K562 (cell line): ENCODE measurements around the gene WDR72. TPM values are rescaled to one million over a fixed set of nuclear protein-coding genes. Genes with fewer than 3 reads are reported as not detected.

Experiments
- ATAC-seq: fragments of 200-7000 bp; cut with Tn5 transposase; 3 replicates; pipeline ENCODE4 v1.9.1; 2020; ENCODE audit warnings: moderate library complexity
- Bru-seq: library from RNA; stranded (reverse); fragments of 400-500 nt; gene quantifications from one replicate; lab custom pipeline; 2021; lab: Mats Ljungman, UMichigan
- BruChase-seq, 2 experiments: library from RNA; stranded (reverse); fragments of 400-500 nt; gene quantifications; one replicate each; lab custom pipeline; 2021; lab: Mats Ljungman, UMichigan
- BruUV-seq: library from RNA; stranded (reverse); fragments of 400-500 nt; replicated peaks from 2 replicates; lab custom pipeline; 2021; lab: Mats Ljungman, UMichigan
- CTCF ChIA-PET: fragments of 300-600 bp; formaldehyde crosslinking; extraction: SDS; loops from one replicate; lab custom pipeline; 2021; ENCODE audit warnings: low intra/inter-chr PET ratio; lab: Yijun Ruan, JAX
- POLR2A ChIA-PET: fragments of 300-600, 350-650 bp; sonication (Branson Sonifier 250); formaldehyde crosslinking; extraction: SDS; loops from one replicate; lab custom pipeline; 2021; ENCODE audit warnings: antibody characterized with exemption, inconsistent platforms; lab: Yijun Ruan, JAX
- DNase-seq, 4 experiments: peaks; one replicate each; pipeline versions ENCODE4 v3.0.0 to v3.0.0-alpha.2; 2011 to 2018; ENCODE audit warnings: low spot score in 3 of 4, mixed read lengths in 3 of 4; ENCODE audit errors: extremely low read depth in 1 of 4
- FAIRE-seq: peaks from 2 replicates; lab custom pipeline; 2011; peaks lifted over from hg19 to GRCh38; lab: Jason Lieb, UNC
- H2AFZ ChIP-seq: 2 replicates; pipeline ENCODE4 v1.6.0; 2011; ENCODE audit warnings: low read depth, low read length, control low read depth, inconsistent platforms
- H3K27ac ChIP-seq: fragments of 200-600 bp; 3 replicates; pipeline ENCODE4 v1.8.0; 2011; ENCODE audit warnings: low read depth, mild to moderate bottlenecking, control low read depth, inconsistent platforms, low read length, moderate library complexity, mixed read lengths; ENCODE audit errors: extremely low read depth
- H3K27me3 ChIP-seq, 2 experiments: fragments of 300-600 bp in 1 of 2; 2 replicates in 1 of 2; 3 replicates in 1 of 2; pipeline versions ENCODE4 v1.6.0 to v1.8.0; 2011; ENCODE audit warnings: inconsistent platforms in 2 of 2, low read length in 2 of 2, mild to moderate bottlenecking in 1 of 2, mixed read lengths in 1 of 2, moderate library complexity in 1 of 2; ENCODE audit not compliant: control insufficient read depth in 2 of 2, insufficient read depth in 2 of 2
- H3K36me3 ChIP-seq: fragments of 300-600 bp; 3 replicates; pipeline ENCODE4 v1.8.0; 2011; ENCODE audit warnings: mild to moderate bottlenecking, low read length, inconsistent platforms; ENCODE audit not compliant: control insufficient read depth, insufficient read depth
- H3K4me1 ChIP-seq, 2 experiments: fragments of 200-600 bp in 1 of 2; replicated peaks in 1 of 2; 2 replicates in 1 of 2; 3 replicates in 1 of 2; pipeline versions ENCODE4 v1.5.1 to v1.8.0; 2011; ENCODE audit warnings: inconsistent platforms in 2 of 2, low read length in 2 of 2, mild to moderate bottlenecking in 1 of 2, mixed read lengths in 1 of 2, moderate library complexity in 1 of 2; ENCODE audit not compliant: control insufficient read depth in 2 of 2, insufficient read depth in 2 of 2
- H3K4me2 ChIP-seq: 2 replicates; pipeline ENCODE4 v1.6.1; 2011; ENCODE audit warnings: low read length, control low read depth, inconsistent platforms, mixed read lengths; ENCODE audit not compliant: insufficient read depth
- H3K4me3 ChIP-seq: fragments of 200-600 bp; sonication (generic), shearing (Covaris generic); 2 replicates; pipeline ENCODE4 v1.5.1; 2016; ENCODE audit warnings: control low read depth, inconsistent platforms
- H3K79me2 ChIP-seq: fragments of 200-600 bp; 3 replicates; pipeline ENCODE4 v1.8.0; 2011; ENCODE audit warnings: low read length, inconsistent platforms; ENCODE audit not compliant: control insufficient read depth, insufficient read depth
- H3K9ac ChIP-seq, 2 experiments: 2 replicates each; pipeline versions ENCODE4 v1.6.0 to v1.6.1; 2011; ENCODE audit warnings: low read depth in 2 of 2, low read length in 2 of 2, control low read depth in 1 of 2, inconsistent platforms in 1 of 2, mild to moderate bottlenecking in 1 of 2, mixed read lengths in 1 of 2; ENCODE audit not compliant: insufficient read depth in 1 of 2
- H3K9me1 ChIP-seq: one replicate; pipeline ENCODE4 v1.6.0; 2011; ENCODE audit warnings: inconsistent platforms, mild to moderate bottlenecking, low read length, moderate library complexity; ENCODE audit not compliant: control insufficient read depth, insufficient read depth
- H3K9me3 ChIP-seq: replicated peaks from 2 replicates; pipeline ENCODE4 v1.5.1; 2011; ENCODE audit warnings: low read depth, low read length, inconsistent platforms; ENCODE audit not compliant: control insufficient read depth, insufficient read depth
- H4K20me1 ChIP-seq: replicated peaks from 2 replicates; pipeline ENCODE4 v1.6.1; 2011; ENCODE audit warnings: low read length, inconsistent platforms, mixed read lengths; ENCODE audit not compliant: control insufficient read depth, insufficient read depth
- BACH1 ChIP-seq: fragments of 200-800 bp; sonication (Bioruptor generic); IDR thresholded peaks from 2 replicates; pipeline ENCODE4 v1.6.1; 2016; ENCODE audit warnings: missing genetic modification characterization, missing compliant biosample characterization
- CREM ChIP-seq: IDR thresholded peaks from 2 replicates; pipeline ENCODE4 v1.6.1; 2014; ENCODE audit warnings: antibody characterized with exemption, low read depth
- KLF16 ChIP-seq: IDR thresholded peaks from 2 replicates; pipeline ENCODE4 v1.6.1; 2016; ENCODE audit warnings: antibody characterized with exemption
- MNT ChIP-seq, 2 experiments: fragments of 450-650 bp; conservative IDR thresholded peaks; 2 replicates each; pipeline ENCODE4 v1.6.1; 2017; ENCODE audit warnings: mild to moderate bottlenecking in 2 of 2, moderate library complexity in 2 of 2
- NONO ChIP-seq, 2 experiments: fragments of 200-400 bp in 1 of 2; fragments of 450-650 bp in 1 of 2; formaldehyde crosslinking in 1 of 2; IDR thresholded peaks; 2 replicates each; pipeline ENCODE4 v1.6.1; 2017; ENCODE audit warnings: low read depth in 2 of 2, mild to moderate bottlenecking in 2 of 2, moderate library complexity in 2 of 2, low read length in 1 of 2
- VEZF1 ChIP-seq: fragments of 200-800 bp; sonication (Bioruptor generic); IDR thresholded peaks from 2 replicates; pipeline ENCODE4 v1.6.1; 2017; ENCODE audit warnings: missing genetic modification characterization, missing compliant biosample characterization
- ZC3H11A ChIP-seq: IDR thresholded peaks from 2 replicates; pipeline ENCODE4 v1.6.1; 2012; ENCODE audit warnings: low read depth, low read length, improper control_type of control experiment
- WGBS: fragments of 100-300 bp; shearing (Covaris generic); methylation state at CpG from one replicate; pipeline ENCODE4 v1.1.6; 2016; ENCODE audit warnings: low coverage, mixed read lengths; ENCODE audit not compliant: insufficient coverage; ENCODE audit errors: missing lambda C conversion rate; 5-methylcytosine and 5-hydroxymethylcytosine counted together
- in situ Hi-C: fragments of 300-500 bp; cut with MboI; formaldehyde crosslinking; loops from 4 replicates; pipeline ENCODE4 v1.15.0; 2018; ENCODE audit warnings: inconsistent platforms, mixed read lengths
- intact Hi-C: fragments of 100-400 bp; cut with micrococcal nuclease; formaldehyde crosslinking; loops from 2 replicates; pipeline ENCODE4 v1.14.2; 2022
- long read RNA-seq, 3 experiments: library from polyadenylated mRNA in 2 of 3; library from RNA in 1 of 3; unstranded in 2 of 3; stranded (forward) in 1 of 3; transcript quantifications; one replicate each; pipeline ENCODE4 v2.0.0, GENCODE V29; 2019 to 2022
- polyA minus RNA-seq, 3 experiments: library from RNA; depleted of rRNA, polyadenylated mRNA; stranded (reverse); fragments of >200 nt; gene quantifications; 2 replicates each; pipeline ENCODE4 v1.2.3, GENCODE V29; 2011
- polyA plus RNA-seq, 8 experiments: library from polyadenylated mRNA; depleted of rRNA in 4 of 8; stranded (reverse) in 5 of 8; unstranded in 3 of 8; fragments of >200 nt; fragmentation: Nextera tagmentation in 2 of 8; fragmentation: Illumina TruSeq in 1 of 8; extraction: Ambion mirVana in 2 of 8; extraction: Trizol in 1 of 8; gene quantifications; 2 replicates each; pipeline versions ENCODE4 v1.2.1 to v1.2.3, GENCODE V29; 2011 to 2014; ENCODE audit warnings: inconsistent platforms in 1 of 8, missing spikeins in 1 of 8
- total RNA-seq, 7 experiments: library from RNA; depleted of rRNA in 6 of 7; stranded (reverse); fragments of >200 nt in 6 of 7; fragmentation: Illumina TruSeq in 2 of 7; extraction: Trizol in 2 of 7; gene quantifications; 2 replicates each; pipeline versions ENCODE4 v1.2.1 to v1.2.3, GENCODE V29; 2011 to 2021; ENCODE audit warnings: low replicate concordance in 1 of 7
- TF ChIP-seq, protein P1 (sequence below): sonication (generic); formaldehyde crosslinking; IDR thresholded peaks from 2 replicates; pipeline ENCODE4 v1.8.0; 2022; ENCODE audit warnings: mild to moderate bottlenecking, missing genetic modification reagents
- TF ChIP-seq, protein P2 (sequence below): IDR thresholded peaks from 3 replicates; pipeline ENCODE4 v1.6.1; 2011; ENCODE audit warnings: borderline replicate concordance, mild to moderate bottlenecking, moderate library complexity; ENCODE audit not compliant: insufficient read length; ENCODE audit errors: extremely low read depth

Gene WDR72
- not detected in 2 replicates for total RNA-seq (2011; cell fraction: chromatin; rRNA removed; ENCODE audit: low replicate concordance)
- not detected in 2 replicates for total RNA-seq (2011; cell fraction: nucleolus; rRNA removed)
- total RNA-seq (2011; cell fraction: nucleoplasm; rRNA removed) = not detected in 2 replicates
- total RNA-seq (2014; rRNA removed) = not detected in 2 replicates
- total RNA-seq (2014; rRNA removed; fragmentation: Illumina TruSeq; extraction: Trizol) = not detected in 2 replicates
- not detected in 2 replicates for total RNA-seq (2015; rRNA removed; fragmentation: Illumina TruSeq; extraction: Trizol)
- not detected in 2 replicates for total RNA-seq (2021)
- not detected in 2 replicates for polyA plus RNA-seq (2011; rRNA removed)
- polyA plus RNA-seq (2011; cell fraction: cytosol; rRNA removed) = not detected in 2 replicates
- not detected in 2 replicates for polyA plus RNA-seq (2011; cell fraction: nucleus; rRNA removed)
- polyA plus RNA-seq (2012) = 0.06 TPM in 1 of 2 replicates, not detected in the other
- not detected in 2 replicates for polyA plus RNA-seq (2014; fragmentation: Illumina TruSeq; extraction: Trizol)
- under 1 TPM in 1 of 2 experiments, not detected in 1; 0.01 TPM for polyA plus RNA-seq (2014; fragmentation: Nextera tagmentation; extraction: Ambion mirVana)
- not detected in 2 replicates for polyA plus RNA-seq (2014; rRNA removed)
- not detected in 2 replicates for polyA minus RNA-seq (2011; rRNA and poly(A)+ RNA removed)
- polyA minus RNA-seq (2011; cell fraction: cytosol; rRNA and poly(A)+ RNA removed) = not detected in 2 replicates
- polyA minus RNA-seq (2011; cell fraction: nucleus; rRNA and poly(A)+ RNA removed) = not detected in 2 replicates
- Bru-seq, nascent RNA = percentile 9 among the genes with signal in this experiment
- percentile 14 among the genes with signal in this experiment for BruChase-seq, experiment 1, labeled RNA remaining after a 2-hour chase
- BruChase-seq, experiment 2, labeled RNA remaining after a 6-hour chase = percentile 14 among the genes with signal in this experiment
- long read RNA-seq, experiment 1 = 0 reads
- long read RNA-seq, experiment 2 = 0 reads
- long read RNA-seq, experiment 3 = 0 reads

- Histone ChIP-seq H3K27ac (no peak within 1 kb of the TSS), H3K4me3 (no peak within 1 kb of the TSS), H4K20me1 (no peaks in the 10 kb centered on the region), H3K4me2 (no peak within 1 kb of the TSS), H3K9me1 (no peaks in the 10 kb centered on the region), H3K36me3 (no peaks in the 10 kb centered on the region), H3K4me1 (no peaks in the 10 kb centered on the region), H3K9ac (no peak within 1 kb of the TSS), H3K9me3 (no peaks in the 10 kb centered on the region), H3K79me2 (no peaks in the 10 kb centered on the region), H3K27me3 (no peaks in the 10 kb centered on the region), H2AFZ (no peak within 1 kb of the TSS)
- POLR2A ChIA-PET = interaction anchor here (1.1 kb wide), 1 partner anchor 12 kb away, joined by 3 read pairs; no protein-coding TSS in a partner anchor
- intact Hi-C loops (no loop called here), in situ Hi-C loops (no loop called here)
- 17% methylated on average over 14 of the region's 45 CpGs for WGBS
- BruUV-seq = no TSS peak
- FAIRE-seq = no peak
- peak; percentile 82 for ATAC-seq
- peak; percentile 11 to 44 (median 36) for DNase-seq
- CTCF ChIA-PET = no interaction called here
- TF ChIP-seq CREM (no peak), MNT (conservative IDR thresholded peaks at IDR 0.05) (no peak), KLF16 (peak; percentile 40; the same call in 1 of the 2 replicates), VEZF1 (peak; percentile 43; the same call in 1 of the 2 replicates), NONO (IDR thresholded peaks at IDR 0.05; ENCODE audit: low read depth in 2 of 2, low read length in 1 of 2) (no peak), ZC3H11A (no peak), BACH1 (tag) (no peak)
- TF ChIP-seq, protein P1, sequence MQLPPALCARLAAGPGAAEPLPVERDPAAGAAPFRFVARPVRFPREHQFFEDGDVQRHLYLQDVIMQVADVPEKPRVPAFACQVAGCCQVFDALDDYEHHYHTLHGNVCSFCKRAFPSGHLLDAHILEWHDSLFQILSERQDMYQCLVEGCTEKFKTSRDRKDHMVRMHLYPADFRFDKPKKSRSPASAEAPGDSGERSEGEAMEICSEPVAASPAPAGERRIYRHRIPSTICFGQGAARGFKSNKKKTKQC (CRISPR knock-in tag) = no peak
- TF ChIP-seq, protein P2, sequence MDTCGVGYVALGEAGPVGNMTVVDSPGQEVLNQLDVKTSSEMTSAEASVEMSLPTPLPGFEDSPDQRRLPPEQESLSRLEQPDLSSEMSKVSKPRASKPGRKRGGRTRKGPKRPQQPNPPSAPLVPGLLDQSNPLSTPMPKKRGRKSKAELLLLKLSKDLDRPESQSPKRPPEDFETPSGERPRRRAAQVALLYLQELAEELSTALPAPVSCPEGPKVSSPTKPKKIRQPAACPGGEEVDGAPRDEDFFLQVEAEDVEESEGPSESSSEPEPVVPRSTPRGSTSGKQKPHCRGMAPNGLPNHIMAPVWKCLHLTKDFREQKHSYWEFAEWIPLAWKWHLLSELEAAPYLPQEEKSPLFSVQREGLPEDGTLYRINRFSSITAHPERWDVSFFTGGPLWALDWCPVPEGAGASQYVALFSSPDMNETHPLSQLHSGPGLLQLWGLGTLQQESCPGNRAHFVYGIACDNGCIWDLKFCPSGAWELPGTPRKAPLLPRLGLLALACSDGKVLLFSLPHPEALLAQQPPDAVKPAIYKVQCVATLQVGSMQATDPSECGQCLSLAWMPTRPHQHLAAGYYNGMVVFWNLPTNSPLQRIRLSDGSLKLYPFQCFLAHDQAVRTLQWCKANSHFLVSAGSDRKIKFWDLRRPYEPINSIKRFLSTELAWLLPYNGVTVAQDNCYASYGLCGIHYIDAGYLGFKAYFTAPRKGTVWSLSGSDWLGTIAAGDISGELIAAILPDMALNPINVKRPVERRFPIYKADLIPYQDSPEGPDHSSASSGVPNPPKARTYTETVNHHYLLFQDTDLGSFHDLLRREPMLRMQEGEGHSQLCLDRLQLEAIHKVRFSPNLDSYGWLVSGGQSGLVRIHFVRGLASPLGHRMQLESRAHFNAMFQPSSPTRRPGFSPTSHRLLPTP = no peak
Measured at GRCh38 chr15:53759411-53759931, at the start of gene WDR72. Gene WDR72 (minus strand): TSS chr15:53759663. CDS start chr15:53733149, 26,514 bp downstream.
